ENCODE results near the gene MREG.

Gene MREG

GRCh38 chr2:216013080-216013909 is at the start of gene MREG:
TSS of gene MREG (minus strand) at chr2:216013551. CDS start at chr2:216013327, 224 bp downstream.
- peak; percentile 83 for DNase-seq (ENCODE audit: low spot score)

- DNase-seq (ENCODE audit: low spot score) = peak; percentile 16
These were observed 46.0 kb upstream of the MREG start for GRCh38 chr2:216059233-216059834.

GRCh38 chr2:216057688-216058193 is 44.4 kb upstream of the MREG start:
- DNase-seq (ENCODE audit: low spot score) = peak; percentile 61

- DNase-seq (ENCODE audit: low spot score) = no peak
These were observed 43.4 kb upstream of the MREG start for GRCh38 chr2:216056739-216057138.

GRCh38 chr2:216055680-216056079 is 42.3 kb upstream of the MREG start:
- no peak for DNase-seq (ENCODE audit: low spot score)

- DNase-seq (ENCODE audit: low spot score) = no peak
These were observed 39.1 kb upstream of the MREG start for GRCh38 chr2:216052420-216052819.

GRCh38 chr2:216051350-216051749 is 38.0 kb upstream of the MREG start:
- DNase-seq (ENCODE audit: low spot score) = no peak

GRCh38 chr2:216049452-216049851 is 36.1 kb upstream of the MREG start:
- no peak for DNase-seq (ENCODE audit: low spot score)

- no peak for DNase-seq (ENCODE audit: low spot score)
These were observed 34.0 kb upstream of the MREG start for GRCh38 chr2:216047397-216047796.

- no peak for DNase-seq (ENCODE audit: low spot score)
These were observed 31.6 kb upstream of the MREG start for GRCh38 chr2:216044883-216045486.

GRCh38 chr2:216043949-216044348 is 30.6 kb upstream of the MREG start:
- DNase-seq (ENCODE audit: low spot score) = no peak

GRCh38 chr2:216041438-216041837 is 28.1 kb upstream of the MREG start:
- no peak for DNase-seq (ENCODE audit: low spot score)

- no peak for DNase-seq (ENCODE audit: low spot score)
These were observed 26.6 kb upstream of the MREG start for GRCh38 chr2:216039918-216040317.

GRCh38 chr2:216034065-216034464 is 20.7 kb upstream of the MREG start:
- DNase-seq (ENCODE audit: low spot score) = peak; percentile 77

GRCh38 chr2:216033403-216033802 is 20.1 kb upstream of the MREG start:
- DNase-seq (ENCODE audit: low spot score) = no peak

GRCh38 chr2:216031960-216032689 is 18.8 kb upstream of the MREG start:
- DNase-seq (ENCODE audit: low spot score) = no peak

GRCh38 chr2:216030216-216030615 is 16.9 kb upstream of the MREG start:
- no peak for DNase-seq (ENCODE audit: low spot score)

- no peak for DNase-seq (ENCODE audit: low spot score)
These were observed 16.2 kb upstream of the MREG start for GRCh38 chr2:216029416-216030129.

GRCh38 chr2:216024779-216025336 is 11.5 kb upstream of the MREG start:
- DNase-seq (ENCODE audit: low spot score) = no peak

GRCh38 chr2:216023055-216023648 is 9.8 kb upstream of the MREG start:
- peak; percentile 45 for DNase-seq (ENCODE audit: low spot score)
